PC-3 (cell line): Measurements from ENCODE around the gene GCAT. TPM values are rescaled to one million over a fixed set of nuclear protein-coding genes. Genes with fewer than 3 reads are reported as not detected.

ENCODE experiments used
- ATAC-seq: fragments of 200-7000 bp; cut with Tn5 transposase; 2 replicates; pipeline ENCODE4 v1.9.1; 2020; ENCODE audit warnings: mild to moderate bottlenecking, moderate library complexity
- BruUV-seq: library from RNA; stranded (reverse); fragments of 400-500 nt; replicated peaks from 2 replicates; lab custom pipeline; 2021; lab: Mats Ljungman, UMichigan
- CTCF ChIA-PET: fragments of 300-600 bp; sonication (Branson Sonifier 250); formaldehyde crosslinking; loops from one replicate; lab custom pipeline; 2022; ENCODE audit warnings: antibody characterized with exemption; lab: Charles Lee
- POLR2A ChIA-PET: fragments of 300-600 bp; sonication (Branson Sonifier 250); formaldehyde crosslinking; loops from one replicate; lab custom pipeline; 2022; ENCODE audit warnings: antibody characterized with exemption; ENCODE audit not compliant: unreplicated experiment; lab: Charles Lee
- DNase-seq: peaks from one replicate; pipeline ENCODE4 v3.0.0-alpha.2; 2015
- H2AFZ ChIP-seq: fragments of 300-600 bp; sonication (generic); 2 replicates; pipeline ENCODE4 v1.6.0; 2016; ENCODE audit warnings: antibody characterized with exemption, low read length
- H3F3A ChIP-seq: fragments of 300-600 bp; sonication (generic); one replicate; pipeline ENCODE4 v1.6.0; 2017; ENCODE audit warnings: antibody characterized with exemption, low read length, control low read depth, mild to moderate bottlenecking; ENCODE audit not compliant: unreplicated experiment
- H3K27ac ChIP-seq: fragments of 300-600 bp; sonication (generic); 2 replicates; pipeline ENCODE4 v1.5.1; 2016; ENCODE audit warnings: mild to moderate bottlenecking, low read length
- H3K27me3 ChIP-seq: fragments of 300-600 bp; sonication (generic); 2 replicates; pipeline ENCODE4 v1.6.1; 2016; ENCODE audit warnings: low read length, mixed read lengths
- H3K36me3 ChIP-seq: fragments of 300-600 bp; sonication (generic); 2 replicates; pipeline ENCODE4 v1.6.1; 2016; ENCODE audit warnings: low read depth, mixed run types, low read length, mixed read lengths
- H3K4me1 ChIP-seq: fragments of 300-600 bp; sonication (generic); 2 replicates; pipeline ENCODE4 v1.5.1; 2016; ENCODE audit warnings: low read length; ENCODE audit not compliant: insufficient read depth
- H3K4me2 ChIP-seq: fragments of 300-600 bp; sonication (generic); 2 replicates; pipeline ENCODE4 v1.6.0; 2016; ENCODE audit warnings: low read length
- H3K4me3 ChIP-seq: fragments of 300-600 bp; sonication (generic); 2 replicates; pipeline ENCODE4 v1.5.1; 2016; ENCODE audit warnings: mild to moderate bottlenecking, low read length, mixed read lengths
- H3K79me2 ChIP-seq: fragments of 300-600 bp; sonication (generic); 2 replicates; pipeline ENCODE4 v1.6.1; 2017; ENCODE audit warnings: low read length, mixed read lengths
- H3K9ac ChIP-seq: fragments of 300-600 bp; sonication (generic); 2 replicates; pipeline ENCODE4 v1.6.0; 2016; ENCODE audit warnings: mild to moderate bottlenecking, low read length
- H3K9me2 ChIP-seq: fragments of 300-600 bp; sonication (generic); replicated peaks from 2 replicates; pipeline ENCODE4 v1.6.1; 2016; ENCODE audit warnings: mixed run types, low read length, mixed read lengths
- H3K9me3 ChIP-seq: fragments of 300-600 bp; sonication (generic); 2 replicates; pipeline ENCODE4 v1.6.1; 2016; ENCODE audit warnings: low read length, mixed read lengths
- H4K20me1 ChIP-seq: fragments of 300-600 bp; sonication (generic); 2 replicates; pipeline ENCODE4 v1.6.1; 2016; ENCODE audit warnings: low read length, mixed read lengths
- CTCF ChIP-seq: fragments of 300-600 bp; sonication (generic); conservative IDR thresholded peaks from 2 replicates; pipeline ENCODE4 v1.5.1; 2017; ENCODE audit warnings: antibody characterized with exemption, low read depth, mild to moderate bottlenecking, low read length
- EZH2 ChIP-seq: fragments of 300-600 bp; sonication (generic); IDR thresholded peaks from one replicate; pipeline ENCODE4 v1.6.1; 2017; ENCODE audit warnings: antibody characterized with exemption, mild to moderate bottlenecking, low read length; ENCODE audit not compliant: unreplicated experiment
- EZH2phosphoT487 ChIP-seq: fragments of 300-600 bp; sonication (generic); IDR thresholded peaks from 2 replicates; pipeline ENCODE4 v1.6.1; 2018; ENCODE audit warnings: mild to moderate bottlenecking, antibody characterized with exemption, low read length, borderline replicate concordance
- intact Hi-C: fragments of 100-400 bp; cut with micrococcal nuclease; formaldehyde crosslinking; loops from 2 replicates; pipeline ENCODE4 v1.9.0; 2023
- total RNA-seq: library from RNA; depleted of rRNA; stranded (reverse); fragments of >200 nt; gene quantifications from 2 replicates; pipeline ENCODE4 v1.2.3, GENCODE V29; 2014

The GCAT gene
- total RNA-seq, 1 experiment from 2014 or later, result 26.0 TPM

GRCh38 chr22:37822079-37822833 lies 14.5 kb downstream of the GCAT start:
- no peak overlapping the region for H3K4me3 ChIP-seq
- ChIA-PET POLR2A (no interaction called here), CTCF (no interaction called here)
- no peak overlapping the region for H3K4me2 ChIP-seq
- no peak overlapping the region for H2AFZ ChIP-seq
- H3K79me2 ChIP-seq, result no peaks in the 10 kb centered on the region
- intact Hi-C loops, result no loop called here
- H3K27ac ChIP-seq, result no peak overlapping the region
- BruUV-seq, result no TSS peak
- H3K36me3 ChIP-seq, result no peaks in the 10 kb centered on the region
- no peaks in the 10 kb centered on the region for H3K27me3 ChIP-seq
- no peak overlapping the region for H3K9ac ChIP-seq
- TF ChIP-seq EZH2 (no peak), CTCF (no peak), EZH2phosphoT487 (no peak)
- DNase-seq (no peak), ATAC-seq (no peak)
- H3K9me3 ChIP-seq, result no peaks in the 10 kb centered on the region
- no peaks in the 10 kb centered on the region for H3K4me1 ChIP-seq
- no peaks in the 10 kb centered on the region for H3F3A ChIP-seq
- H4K20me1 ChIP-seq, result no peaks in the 10 kb centered on the region
- H3K9me2 ChIP-seq, result no peaks in the 10 kb centered on the region

GRCh38 chr22:37823134-37823985 lies 15.6 kb downstream of the GCAT start, which contains the start of gene GALR3:
Gene GALR3 (plus strand): TSS chr22:37823382. CDS start chr22:37823407, 25 bp downstream.
- no peak within 1 kb of the TSS for H3K4me3 ChIP-seq
- no peaks in the 10 kb centered on the region for H3K79me2 ChIP-seq
- no peaks in the 10 kb centered on the region for H3K9me3 ChIP-seq
- H3K4me2 ChIP-seq, result no peak within 1 kb of the TSS
- ATAC-seq (no peak), DNase-seq (no peak)
- CTCF ChIA-PET, result no interaction called here
- no TSS peak for BruUV-seq
- intact Hi-C loops, result no loop called here
- no peaks in the 10 kb centered on the region for H3K36me3 ChIP-seq
- H3K27ac ChIP-seq, result no peak within 1 kb of the TSS
- H3K9ac ChIP-seq, result no peak within 1 kb of the TSS
- H2AFZ ChIP-seq, result no peak within 1 kb of the TSS
- no peaks in the 10 kb centered on the region for H3K27me3 ChIP-seq
- POLR2A ChIA-PET, result no interaction called here
- H3K4me1 ChIP-seq, result no peaks in the 10 kb centered on the region
- H3K9me2 ChIP-seq, result no peaks in the 10 kb centered on the region
- H3F3A ChIP-seq, result no peaks in the 10 kb centered on the region
- TF ChIP-seq CTCF (no peak), EZH2phosphoT487 (no peak), EZH2 (no peak)
- no peaks in the 10 kb centered on the region for H4K20me1 ChIP-seq
